Activated CD8-positive, alpha-beta memory T cell treated with anti-CD3 and anti-CD28 coated beads for 48 hours (primary cell): ENCODE measurements around the gene IPO13.

ENCODE experiments used
- DNase-seq, 3 experiments: peaks; one replicate each; pipeline ENCODE4 v3.0.0-alpha.2; 2020; ENCODE audit warnings: low read depth in 2 of 3, low spot score in 2 of 3

IPO13 gene

GRCh38 chr1:43930168-43930948 is 16.4 kb upstream of the IPO13 start:
- no peak for DNase-seq

GRCh38 chr1:43930949-43931275 is 15.8 kb upstream of the IPO13 start:
- DNase-seq: no peak

- no peak for DNase-seq
Observed at GRCh38 chr1:43931711-43932660, 14.8 kb upstream of the IPO13 start.

DNA sequence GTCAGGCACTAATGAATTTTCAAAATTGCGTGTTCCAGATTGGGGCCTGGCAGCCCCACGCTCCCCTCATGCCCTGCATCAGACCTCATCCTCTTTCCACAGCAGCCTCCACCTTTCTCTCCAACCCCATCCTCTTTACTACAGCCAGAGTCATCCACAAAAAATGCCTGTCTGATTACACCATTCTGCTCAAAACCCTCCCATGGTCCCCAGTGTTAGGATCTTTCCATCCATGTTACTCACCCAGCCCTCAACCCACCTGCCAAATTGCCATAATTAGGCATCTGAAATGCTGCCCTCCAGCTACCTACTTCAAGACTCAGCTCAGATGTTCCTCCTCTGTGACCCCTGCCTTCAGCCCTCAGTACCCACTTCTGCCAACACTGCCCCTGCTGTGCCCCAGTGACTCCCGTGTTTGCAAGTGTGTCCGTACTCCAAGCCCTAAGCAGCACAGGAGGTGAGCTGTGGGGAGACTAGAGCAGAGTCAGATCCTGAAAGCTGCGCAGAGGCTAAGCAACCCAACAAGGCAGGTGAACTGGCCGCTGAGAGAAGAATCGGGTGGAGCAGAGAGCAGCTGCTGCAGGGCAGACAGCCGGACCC is 13.9 kb upstream of the IPO13 start:
- no peak for DNase-seq

DNA sequence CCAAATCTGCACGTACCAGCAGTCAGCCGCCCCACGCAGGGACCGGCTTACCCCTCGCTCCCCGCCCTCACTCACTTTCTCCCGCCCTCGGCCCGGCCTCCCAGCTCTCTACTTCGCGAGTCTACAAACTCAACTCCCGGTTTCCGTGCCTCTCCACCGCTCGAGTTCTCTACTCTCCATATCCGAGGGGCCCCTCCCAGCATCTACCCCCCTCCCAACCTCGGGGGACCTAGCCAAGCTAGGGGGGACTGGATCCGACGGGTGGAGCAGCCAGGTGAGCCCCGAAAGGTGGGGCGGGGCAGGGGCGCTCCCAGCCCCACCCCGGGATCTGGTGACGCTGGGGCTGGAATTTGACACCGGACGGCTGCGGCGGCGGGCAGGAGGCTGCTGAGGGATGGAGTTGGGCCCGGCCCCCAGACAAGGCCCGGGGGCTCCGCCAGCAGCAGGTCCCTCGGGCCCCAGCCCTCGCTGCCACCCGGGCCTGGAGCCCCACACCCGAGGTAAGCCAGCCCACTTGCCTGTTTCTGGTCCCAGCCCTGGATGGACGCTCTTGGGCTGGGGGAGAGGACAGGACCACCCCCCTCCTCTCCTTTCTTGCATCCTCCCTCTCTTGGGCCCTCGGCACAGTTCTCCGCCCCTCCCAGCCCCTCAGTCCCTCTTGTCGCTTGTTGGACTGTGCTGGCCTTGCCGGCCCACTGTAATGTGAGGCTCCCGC is 13.2 kb upstream of the IPO13 start, which contains the start of gene ARTN:
ARTN (plus strand) TSS at position 416 of the 715 bp plus-strand sequence. CDS start 1,856 bp downstream, outside the sequence.
- no peak for DNase-seq

GRCh38 chr1:43934101-43934985 is 12.4 kb upstream of the IPO13 start:
- peak in 2 of 3 experiments; percentile 37 to 63 for DNase-seq

- no peak for DNase-seq
Observed at GRCh38 chr1:43934986-43935324, 11.8 kb upstream of the IPO13 start.

GRCh38 chr1:43935711-43936427 is 10.9 kb upstream of the IPO13 start:
- no peak for DNase-seq

GRCh38 chr1:43936431-43937151 is 10.2 kb upstream of the IPO13 start:
- DNase-seq: no peak

- no peak for DNase-seq
Observed at GRCh38 chr1:43937179-43937865, 9.4 kb upstream of the IPO13 start.

DNA sequence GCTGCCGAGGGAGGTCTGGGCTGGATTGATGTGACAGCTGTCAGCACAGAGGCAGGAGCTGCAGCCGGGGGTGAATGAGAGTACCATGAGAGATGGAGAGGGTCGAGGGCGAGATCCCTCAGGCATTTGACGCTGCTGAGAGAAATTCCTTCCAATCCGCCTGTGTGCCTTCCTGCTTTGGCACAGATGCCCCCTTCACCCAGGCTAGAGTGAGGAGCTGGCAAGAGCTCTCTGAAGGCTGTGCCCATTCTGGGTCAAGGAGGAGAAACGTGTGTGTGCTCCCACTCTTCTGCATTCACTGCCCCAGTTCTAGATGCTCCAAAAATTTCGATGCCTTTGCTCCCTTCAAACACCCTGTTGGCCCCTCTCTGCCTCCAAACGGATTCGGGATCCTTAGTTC is 8.4 kb upstream of the IPO13 start:
- DNase-seq: no peak

DNA sequence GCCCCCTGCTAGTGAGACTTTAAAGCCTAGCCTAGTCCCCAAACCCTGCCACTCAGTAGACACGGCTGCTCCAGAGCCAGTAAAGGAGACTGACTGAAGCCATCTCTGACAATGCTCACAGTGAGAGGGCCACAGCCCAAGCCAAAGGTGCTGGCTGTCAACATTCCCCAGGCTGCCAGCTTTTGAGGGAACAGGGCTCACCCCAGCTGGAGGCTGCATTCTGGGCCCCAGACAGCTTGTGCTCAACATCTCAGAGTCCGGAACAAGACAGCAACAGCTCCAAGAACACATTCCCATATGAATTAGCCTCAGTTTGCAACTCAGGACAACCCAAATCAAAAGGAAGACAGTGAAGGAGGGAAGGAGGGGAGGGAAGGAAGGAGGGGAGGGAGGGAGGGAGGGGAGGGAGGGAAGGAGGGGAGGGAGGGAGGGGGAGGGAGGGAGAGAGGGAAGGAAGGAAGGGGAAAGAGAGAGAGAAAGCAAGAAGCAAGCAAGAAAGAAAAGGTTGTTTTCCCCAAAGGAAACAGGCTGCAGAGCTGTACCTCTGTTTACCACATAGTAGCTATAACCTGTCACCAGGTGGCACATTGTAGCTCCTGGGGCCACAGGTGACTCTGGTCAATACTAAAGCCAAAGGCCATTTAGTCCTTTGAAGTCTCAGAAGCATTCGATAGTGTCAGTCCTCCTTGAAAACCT is 7.7 kb upstream of the IPO13 start:
- DNase-seq: no peak

DNA sequence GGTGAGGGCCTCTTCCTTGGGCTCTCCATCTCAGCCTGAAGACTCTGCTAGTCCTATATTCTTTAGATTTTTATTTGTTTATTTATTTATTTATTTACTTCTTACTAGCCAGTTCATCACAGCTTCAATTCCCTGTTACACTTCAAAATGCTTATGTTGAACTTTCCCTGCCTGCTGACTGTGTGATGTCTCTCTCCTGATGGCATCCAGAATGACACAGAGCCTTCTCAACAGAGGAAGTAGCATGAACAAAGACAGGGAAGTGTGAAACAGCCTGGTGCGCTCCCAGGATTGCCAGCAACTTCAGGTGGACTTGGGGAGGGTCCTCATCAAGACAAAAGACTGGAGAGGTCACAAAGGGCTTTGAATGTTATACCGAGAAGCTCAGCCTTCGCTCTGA is 4.3 kb upstream of the IPO13 start:
- DNase-seq: no peak

DNA sequence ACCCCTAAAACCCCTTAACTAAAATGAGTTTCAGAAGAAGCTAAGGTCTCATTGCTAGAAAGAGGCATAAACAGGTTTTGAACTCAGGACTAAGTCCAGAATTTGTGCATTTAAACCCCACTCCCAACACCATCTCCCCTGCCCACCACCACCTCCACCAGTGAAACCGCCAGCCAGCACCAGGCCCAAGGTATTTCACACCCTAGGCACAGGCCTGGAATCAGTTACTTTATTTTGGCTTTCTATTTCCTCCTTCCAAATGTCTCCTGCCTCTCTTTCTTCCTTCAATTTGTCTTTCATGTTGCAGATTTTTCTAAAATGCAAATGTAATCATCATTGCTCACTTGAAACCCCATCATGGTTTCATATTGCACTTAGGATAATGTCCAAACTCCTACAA is 1.9 kb upstream of the IPO13 start:
- DNase-seq: no peak

GRCh38 chr1:43945674-43946235 is 995 bp upstream of the IPO13 start:
- no peak for DNase-seq

DNA sequence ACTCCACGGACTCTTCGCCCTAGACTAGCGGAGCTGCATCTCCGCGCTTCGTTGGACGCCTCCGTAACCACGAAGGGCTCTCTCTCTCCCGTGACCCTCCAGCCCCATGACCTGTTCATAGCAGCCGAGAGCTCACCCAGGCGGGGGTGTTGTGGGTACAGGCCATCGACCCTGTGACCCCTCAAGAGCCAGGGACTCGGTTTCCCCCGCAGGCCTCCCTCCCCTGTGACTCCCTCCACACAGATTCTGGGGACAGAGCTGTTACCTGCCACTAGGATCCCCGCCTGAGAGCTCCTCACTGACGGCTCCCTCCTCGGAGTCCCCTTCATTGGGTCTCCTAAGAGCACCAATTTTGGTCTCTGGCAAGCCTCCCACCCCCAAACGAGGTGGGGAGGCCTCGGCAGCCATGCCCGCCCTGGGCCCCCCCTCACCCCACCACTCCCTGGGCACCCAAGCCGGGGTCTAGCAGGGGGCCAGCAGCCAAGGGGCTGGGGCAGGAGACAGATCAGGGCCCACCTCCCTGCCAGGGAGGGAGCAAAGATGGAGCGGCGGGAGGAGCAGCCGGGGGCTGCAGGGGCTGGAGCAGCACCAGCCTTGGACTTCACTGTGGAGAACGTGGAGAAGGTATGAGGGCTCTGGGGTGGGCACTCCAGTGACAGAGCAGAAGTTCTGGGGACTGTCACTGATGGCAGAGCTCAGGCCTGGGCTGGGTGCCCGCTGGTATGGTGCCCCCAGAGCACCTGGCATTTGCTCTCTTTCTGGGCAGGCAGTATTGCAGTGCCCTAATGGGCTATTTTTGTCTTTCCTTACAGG is 517 bp downstream of the IPO13 start:
- DNase-seq: no peak
